HL-60 (cell line): ENCODE results near the gene FBXO17.

Experiments used
- DNase-seq, 2 experiments: peaks; one replicate each; pipeline ENCODE4 v3.0.0-alpha.2; 2010 to 2020; ENCODE audit warnings: low read depth in 1 of 2, low spot score in 1 of 2
- H3K27ac ChIP-seq: fragments of 250-450 bp; sonication (Bioruptor Pico); replicated peaks from 2 replicates; pipeline ENCODE4 v1.5.1; 2020; ENCODE audit warnings: mild to moderate bottlenecking, moderate library complexity
- H3K27me3 ChIP-seq: fragments of 250-450 bp; sonication (Bioruptor Pico); 2 replicates; pipeline ENCODE4 v1.5.1; 2021; ENCODE audit warnings: mild to moderate bottlenecking, moderate library complexity; ENCODE audit not compliant: insufficient read depth, poor library complexity, severe bottlenecking
- H3K4me3 ChIP-seq: replicated peaks from 2 replicates; pipeline ENCODE4 v1.5.1; 2011; ENCODE audit warnings: mild to moderate bottlenecking, control low read depth, low read length; ENCODE audit not compliant: insufficient read depth
- CTCF ChIP-seq: IDR thresholded peaks from one replicate; pipeline ENCODE4 v1.5.1; 2011; ENCODE audit warnings: low read length, control low read depth, inconsistent platforms; ENCODE audit not compliant: insufficient read depth
- GABPA ChIP-seq: IDR thresholded peaks from 2 replicates; pipeline ENCODE4 v1.6.1; 2012; ENCODE audit warnings: low read depth
- POLR2AphosphoS5 ChIP-seq: IDR thresholded peaks from 2 replicates; pipeline ENCODE4 v1.6.1; 2012; ENCODE audit warnings: low read depth
- REST ChIP-seq: IDR thresholded peaks from 2 replicates; pipeline ENCODE4 v1.6.1; 2012; ENCODE audit warnings: low read depth; ENCODE audit not compliant: insufficient replicate concordance
- SPI1 ChIP-seq: IDR thresholded peaks from 2 replicates; pipeline ENCODE4 v1.6.1; 2012; ENCODE audit warnings: low read depth, mild to moderate bottlenecking, borderline replicate concordance
- long read RNA-seq: library from polyadenylated mRNA; unstranded; transcript quantifications from one replicate; pipeline ENCODE4 v2.0.0, GENCODE V29; 2020

FBXO17 gene
- long read RNA-seq = 0 reads

- Histone ChIP-seq H3K27ac (no peak within 1 kb of the TSS), H3K27me3 (peaks cover 11% of the 10 kb centered on the region), H3K4me3 (no peak within 1 kb of the TSS)
- no peak for DNase-seq
- TF ChIP-seq CTCF (no peak), REST (no peak), GABPA (no peak), POLR2AphosphoS5 (no peak), SPI1 (no peak)
Measured at GRCh38 chr19:38975214-38975860, at the start of gene FBXO17. FBXO17 (minus strand) TSS chr19:38975742; CDS start chr19:38950319, 25,423 bp downstream.

GRCh38 chr19:39024875-39025641 lies 49.5 kb upstream of the FBXO17 start:
- TF ChIP-seq SPI1 (no peak), GABPA (no peak), POLR2AphosphoS5 (no peak), CTCF (no peak), REST (no peak)

GRCh38 chr19:39021063-39021462 lies 45.5 kb upstream of the FBXO17 start:
- H3K27me3 ChIP-seq = no peaks in the 10 kb centered on the region

More at GRCh38 chr19:39024875-39025641, 49.5 kb upstream of the FBXO17 start:
- no peak for DNase-seq
- no peaks in the 10 kb centered on the region for H3K27me3 ChIP-seq
- no peak overlapping the region for H3K4me3 ChIP-seq
- no peak overlapping the region for H3K27ac ChIP-seq

More at GRCh38 chr19:39021063-39021462, 45.5 kb upstream of the FBXO17 start:
- Histone ChIP-seq H3K4me3 (no peak overlapping the region), H3K27ac (no peak overlapping the region)
- TF ChIP-seq GABPA = no peak
- no peak for TF ChIP-seq REST
- no peak for TF ChIP-seq CTCF
- DNase-seq = no peak
